Mesothelial cell of epicardium (in vitro differentiated cells): ENCODE measurements around the gene HPGDS. TPM values are rescaled to one million over a fixed set of nuclear protein-coding genes. Genes with fewer than 3 reads are reported as not detected.

Experiments used
- DNase-seq, 2 experiments: peaks; one replicate each; pipeline ENCODE4 v3.0.0; 2021; ENCODE audit warnings: low spot score in 2 of 2; ENCODE audit not compliant: unreplicated experiment in 2 of 2
- H3K27ac Mint-ChIP-seq: 2 replicates; pipeline ENCODE4 v1.8.0; 2021; ENCODE audit warnings: mixed read lengths
- H3K27me3 Mint-ChIP-seq: 2 replicates; pipeline ENCODE4 v1.8.0; 2021; ENCODE audit warnings: low read depth, mixed read lengths
- H3K36me3 Mint-ChIP-seq: 2 replicates; pipeline ENCODE4 v1.8.0; 2021; ENCODE audit warnings: mixed read lengths
- H3K4me1 Mint-ChIP-seq: 2 replicates; pipeline ENCODE4 v1.8.0; 2021; ENCODE audit warnings: mixed read lengths
- H3K4me3 Mint-ChIP-seq: 2 replicates; pipeline ENCODE4 v1.8.0; 2021; ENCODE audit warnings: mild to moderate bottlenecking, moderate library complexity, mixed read lengths
- H3K9me3 Mint-ChIP-seq: 2 replicates; pipeline ENCODE4 v1.8.0; 2021; ENCODE audit warnings: mixed read lengths
- CTCF ChIP-seq: fragments of 200-600 bp; sonication (generic); IDR thresholded peaks from one replicate; pipeline ENCODE4 v1.5.0; 2021; ENCODE audit warnings: antibody characterized with exemption; ENCODE audit not compliant: unreplicated experiment
- total RNA-seq: library from RNA; stranded (reverse); gene quantifications from 3 replicates; pipeline ENCODE4 v1.2.1, GENCODE V29; 2021

Gene HPGDS
- total RNA-seq, 1 donor from 2014 or later, result not detected

DNA sequence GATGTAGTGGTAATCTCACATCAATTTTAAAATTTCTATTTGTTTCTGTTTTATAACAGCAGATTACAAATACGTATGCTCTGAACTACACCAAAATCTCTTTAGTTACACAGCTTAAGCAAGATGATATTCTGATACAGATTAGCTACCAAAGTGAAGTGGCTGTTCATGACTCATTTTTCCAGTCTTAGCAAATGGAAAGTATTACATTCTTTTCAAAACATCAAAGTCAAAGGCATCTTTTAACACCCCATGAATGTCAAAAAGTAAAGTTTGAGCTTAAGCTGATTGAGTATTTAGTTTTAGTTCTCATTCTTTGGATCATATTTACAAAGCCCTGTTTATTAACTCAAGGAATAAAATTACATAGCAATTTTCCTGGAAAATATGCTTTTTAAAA is 6.6 kb upstream of the HPGDS start:
- no peaks in the 10 kb centered on the region for H3K27me3 Mint-ChIP-seq
- H3K4me3 Mint-ChIP-seq, result no peak overlapping the region
- peaks cover 13% of the 10 kb centered on the region for H3K4me1 Mint-ChIP-seq
- H3K36me3 Mint-ChIP-seq, result no peaks in the 10 kb centered on the region
- peak overlapping the region; percentile 69 for H3K27ac Mint-ChIP-seq
- no peaks in the 10 kb centered on the region for H3K9me3 Mint-ChIP-seq
- no peak for DNase-seq
- no peak for TF ChIP-seq CTCF

- Mint-ChIP-seq H3K36me3 (no peaks in the 10 kb centered on the region), H3K4me1 (peaks cover 13% of the 10 kb centered on the region), H3K9me3 (no peaks in the 10 kb centered on the region), H3K27me3 (no peaks in the 10 kb centered on the region), H3K27ac (no peak overlapping the region), H3K4me3 (no peak overlapping the region)
- DNase-seq, result no peak
- no peak for TF ChIP-seq CTCF
Observed at GRCh38 chr4:94348666-94349065, 6.0 kb upstream of the HPGDS start.

DNA sequence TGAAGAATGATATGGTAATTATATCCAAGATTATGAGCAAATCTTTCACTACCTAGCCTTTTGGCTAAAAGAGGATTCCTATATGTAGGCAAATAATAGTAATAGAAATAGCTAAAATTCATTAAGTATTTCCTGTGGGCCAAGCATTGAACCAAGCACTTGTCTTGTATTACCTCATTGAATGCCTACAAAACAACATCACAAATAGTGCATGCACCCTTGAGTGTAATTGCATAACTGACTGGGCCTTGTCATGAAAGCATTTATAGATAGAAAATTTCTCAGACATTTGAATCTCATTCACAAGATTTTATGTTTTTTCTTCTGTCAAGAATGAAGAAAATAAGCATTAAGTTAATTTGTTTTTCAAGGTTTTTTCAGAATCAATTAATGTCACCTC is 3.9 kb upstream of the HPGDS start:
- Mint-ChIP-seq H3K27me3 (no peaks in the 10 kb centered on the region), H3K27ac (no peak overlapping the region), H3K9me3 (no peaks in the 10 kb centered on the region), H3K36me3 (no peaks in the 10 kb centered on the region), H3K4me3 (no peak overlapping the region), H3K4me1 (peaks cover 18% of the 10 kb centered on the region)
- no peak for DNase-seq
- TF ChIP-seq CTCF, result no peak

DNA sequence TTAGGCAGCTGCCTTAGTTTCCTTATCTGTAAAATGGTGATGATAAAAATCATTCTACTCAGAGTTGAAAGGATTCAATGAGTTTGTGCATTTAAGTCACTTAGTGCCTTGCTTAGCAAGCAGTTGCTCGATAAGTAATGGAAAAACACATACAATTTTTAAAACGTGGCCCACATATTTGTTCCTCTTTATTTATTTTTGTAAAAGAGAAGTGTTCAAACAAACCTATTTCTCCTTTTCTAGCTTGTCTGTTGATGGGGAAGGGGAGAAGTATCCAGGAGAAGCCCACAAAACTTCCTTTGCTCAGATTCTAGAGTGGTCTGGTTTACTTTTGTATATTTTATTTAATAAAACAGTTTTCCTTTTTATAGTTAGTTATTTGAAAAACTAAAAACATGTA is 3.3 kb upstream of the HPGDS start:
- no peak for DNase-seq
- Mint-ChIP-seq H3K4me1 (peaks cover 20% of the 10 kb centered on the region), H3K27me3 (no peaks in the 10 kb centered on the region), H3K4me3 (no peak overlapping the region), H3K36me3 (no peaks in the 10 kb centered on the region), H3K27ac (no peak overlapping the region), H3K9me3 (no peaks in the 10 kb centered on the region)
- no peak for TF ChIP-seq CTCF

DNA sequence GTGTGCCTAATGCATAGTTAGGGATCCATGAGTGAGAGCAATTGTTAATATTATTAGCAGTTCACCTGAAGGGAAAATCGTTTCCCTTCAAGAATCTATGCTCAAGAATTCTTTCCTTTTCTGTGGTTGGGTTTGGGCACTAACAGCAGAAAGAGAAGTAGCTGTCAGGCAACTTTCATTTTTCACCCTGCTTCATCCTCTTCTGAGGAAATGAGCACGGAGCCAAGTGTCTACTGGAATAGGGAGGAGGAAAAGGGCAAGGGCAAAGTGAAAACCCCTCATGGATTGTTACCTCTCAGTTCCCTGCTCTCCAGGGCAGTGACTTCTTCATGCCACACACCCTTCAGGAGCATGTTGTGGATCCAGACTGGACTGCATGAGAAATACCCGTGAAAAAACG is 2.6 kb upstream of the HPGDS start:
- Mint-ChIP-seq H3K9me3 (no peaks in the 10 kb centered on the region), H3K27me3 (no peaks in the 10 kb centered on the region), H3K4me3 (no peak overlapping the region), H3K4me1 (peaks cover 20% of the 10 kb centered on the region), H3K27ac (no peak overlapping the region), H3K36me3 (no peaks in the 10 kb centered on the region)
- TF ChIP-seq CTCF, result no peak
- DNase-seq, result no peak

DNA sequence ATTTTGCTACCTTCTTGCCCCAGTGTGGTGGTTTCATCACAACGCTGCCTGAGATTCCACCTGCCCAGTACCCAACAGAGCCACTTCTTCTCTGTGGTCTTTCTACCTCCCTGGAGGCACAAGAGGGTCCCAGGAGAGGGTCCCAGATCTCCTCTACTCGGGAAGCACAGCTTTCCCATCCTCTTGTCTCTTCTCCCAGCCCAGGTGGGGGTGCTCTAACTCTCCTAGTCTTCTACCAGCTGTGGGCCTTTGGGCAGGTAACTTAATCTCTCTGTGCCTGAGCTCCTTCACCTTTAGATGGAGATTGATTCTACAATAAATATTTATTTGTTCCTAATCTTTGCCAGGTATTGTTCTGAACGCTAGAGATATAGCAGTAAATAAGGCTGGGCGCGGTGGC is 1.8 kb upstream of the HPGDS start:
- no peaks in the 10 kb centered on the region for H3K36me3 Mint-ChIP-seq
- H3K4me3 Mint-ChIP-seq, result no peak overlapping the region
- no peaks in the 10 kb centered on the region for H3K9me3 Mint-ChIP-seq
- H3K27ac Mint-ChIP-seq, result no peak overlapping the region
- DNase-seq, result no peak
- no peak for TF ChIP-seq CTCF
- peaks cover 20% of the 10 kb centered on the region for H3K4me1 Mint-ChIP-seq
- no peaks in the 10 kb centered on the region for H3K27me3 Mint-ChIP-seq
